ENCODE data around the gene TBC1D1. TPM values are rescaled to one million over a fixed set of nuclear protein-coding genes. Genes with fewer than 3 reads are reported as not detected.
A peak's percentile ranks its signal among the peaks of the same experiment; 100 is the strongest.

Gene TBC1D1
- total and polyA plus RNA-seq, 2 of the 8 experiments (the other 6 are each of a cell fraction or from before 2014, with no cell fraction given): 96.9 to 162 TPM

- no peaks in the 10 kb centered on the region for H3K4me1 ChIP-seq (replicated peaks in 1 of 4; ENCODE audit: control insufficient read depth in 3 of 4, insufficient read depth in 4 of 4, low read length in 3 of 4)
- H3K27me3 ChIP-seq (replicated peaks in 1 of 4; ENCODE audit: control insufficient read depth in 3 of 4, extremely low read depth in 1 of 4, insufficient read depth in 3 of 4, low read length in 3 of 4): no peaks in the 10 kb centered on the region
- no peak overlapping the region for H2BK12ac ChIP-seq (ENCODE audit: low read depth, low read length)
- no peak overlapping the region for H2BK20ac ChIP-seq (ENCODE audit: low read length)
- H3K56ac ChIP-seq (replicated peaks; ENCODE audit: insufficient read length, low read depth, low read length): no peak overlapping the region
- WGBS, 2 experiments (ENCODE audit: extremely low coverage in 1 of 2, insufficient coverage in 1 of 2, insufficient read length in 1 of 2, insufficient replicate concordance in 2 of 2, low coverage in 1 of 2, low lambda C conversion rate in 2 of 2, missing lambda C conversion rate in 1 of 2): 91% methylated on average over 8 of the region's 8 CpGs; no CpG with 5 or more reads in 1 of the 2 experiments
- H4K20me1 ChIP-seq (replicated peaks in 1 of 2; ENCODE audit: control insufficient read depth in 1 of 2, insufficient read depth in 2 of 2, low read length in 2 of 2): no peaks in the 10 kb centered on the region
- TF ChIP-seq CTCF (IDR thresholded peaks at IDR 0.05; ENCODE audit: control extremely low read depth in 1 of 3, insufficient read depth in 1 of 3, low read depth in 1 of 3, low read length in 3 of 3) (peak in 2 of 3 experiments; percentile 9 to 33; a peak in 2 of 4 replicates), KDM5A (IDR thresholded peaks at IDR 0.05; ENCODE audit: low read length) (no peak), RAD21 (IDR thresholded peaks at IDR 0.05 in 1 of 2, conservative IDR thresholded peaks at IDR 0.05 in 1 of 2; ENCODE audit: low read depth in 2 of 2, low read length in 2 of 2) (peak; percentile 7 to 25; a peak in 2 of 4 replicates)
- peaks cover 3% of the 10 kb centered on the region; the same call in 1 of the 2 replicates for H3K79me1 ChIP-seq (ENCODE audit: low read depth, low read length)
- no peak overlapping the region for H2BK120ac ChIP-seq (replicated peaks; ENCODE audit: low read depth, low read length)
- ChIA-PET POLR2A (ENCODE audit: partially characterized antibody) (no interaction called here), CTCF (ENCODE audit: partially characterized antibody) (interaction anchor here (0.8 to 3.1 kb wide), 10 partner anchors 8 to 592 kb away, joined by 3 to 16 read pairs (median 3); no protein-coding TSS in a partner anchor)
- no peak overlapping the region for H3K4me3 ChIP-seq (ENCODE audit: extremely low read depth in 1 of 4, insufficient read depth in 2 of 4, low read depth in 3 of 4, low read length in 4 of 4)
- no peak overlapping the region for H3K27ac ChIP-seq (ENCODE audit: low read depth, low read length)
- H4K91ac ChIP-seq (replicated peaks; ENCODE audit: insufficient read length, low read length): no peak overlapping the region
- no peak overlapping the region for H2AFZ ChIP-seq (ENCODE audit: low read length)
- no peak overlapping the region for H3K18ac ChIP-seq (ENCODE audit: extremely low read depth, low read length)
- H3K14ac ChIP-seq (ENCODE audit: insufficient read length): no peak overlapping the region
- no peak overlapping the region for H3K4ac ChIP-seq (replicated peaks; ENCODE audit: insufficient read length, low read depth, low read length)
- no peaks in the 10 kb centered on the region for H3K23me2 ChIP-seq (ENCODE audit: low read depth, low read length)
- no peak overlapping the region for H4K8ac ChIP-seq (ENCODE audit: extremely low read depth, insufficient read depth, low read length)
- no peak overlapping the region for H4K5ac ChIP-seq (ENCODE audit: insufficient read length, low read depth, low read length)
- no peak overlapping the region for H3K23ac ChIP-seq (ENCODE audit: insufficient read length)
- H2AK5ac ChIP-seq (ENCODE audit: low read depth, low read length): no peak overlapping the region
- H3K9ac ChIP-seq (replicated peaks in 1 of 4; ENCODE audit: extremely low read depth in 1 of 4, low read depth in 3 of 4, low read length in 3 of 4): no peak overlapping the region
- peaks cover 0 to 31% (median 0%) of the 10 kb centered on the region in 4 experiments; a peak in 5 of 8 replicates for H3K36me3 ChIP-seq (ENCODE audit: control insufficient read depth in 2 of 4, insufficient read depth in 4 of 4, low read length in 3 of 4)
- no peak for DNase-seq (ENCODE audit: low read depth in 1 of 2, low spot score in 2 of 2)
- H3K9me3 ChIP-seq (ENCODE audit: insufficient read depth in 2 of 2, low read depth in 1 of 2, low read length in 1 of 2): no peaks in the 10 kb centered on the region
- H2BK5ac ChIP-seq (ENCODE audit: low read depth, low read length): no peak overlapping the region
- H3K79me2 ChIP-seq (ENCODE audit: control insufficient read depth in 1 of 2, insufficient read depth in 2 of 2, low read length in 2 of 2): no peaks in the 10 kb centered on the region
- no peak overlapping the region for H3K4me2 ChIP-seq (ENCODE audit: insufficient read depth in 1 of 2, low read depth in 2 of 2, low read length in 2 of 2)
- H2BK15ac ChIP-seq (ENCODE audit: low read length): no peak overlapping the region
- FAIRE-seq: no peak
These were observed 164.7 kb downstream of the TBC1D1 start for GRCh38 chr4:38055566-38055965.
